Naive thymus-derived CD4-positive, alpha-beta T cell (primary cell): ENCODE data around the gene LILRB2. TPM values are rescaled to one million over a fixed set of nuclear protein-coding genes. Genes with fewer than 3 reads are reported as not detected.
"Not testable (repeated sequence)": the region's sequence is repeated elsewhere in the genome, so short reads cannot be mapped to it uniquely, and the experiment has no call there.

Experiments used
- ATAC-seq: fragments of 150-1000 bp; cut with Tn5 transposase; 2 replicates; pipeline ENCODE4 v1.10.0; 2021; ENCODE audit warnings: mild to moderate bottlenecking, moderate library complexity
- CTCF ChIA-PET: fragments of 350-600 bp; sonication (Branson Sonifier 250); formaldehyde crosslinking; loops from one replicate; lab custom pipeline; 2021; ENCODE audit warnings: antibody characterized with exemption; lab: Charles Lee
- POLR2A ChIA-PET: fragments of 350-600 bp; sonication (Branson Sonifier 250); formaldehyde crosslinking; loops from one replicate; lab custom pipeline; 2021; ENCODE audit warnings: antibody characterized with exemption, inconsistent platforms; lab: Charles Lee
- DNase-seq, 9 donors: peaks; one replicate each; pipeline versions ENCODE4 v3.0.0 to v3.0.0-alpha.2; 2020 to 2022; ENCODE audit warnings: mixed read lengths in 1 of 9
- H3K27ac ChIP-seq: one replicate; pipeline ENCODE4 v1.7.0; 2013; ENCODE audit warnings: mild to moderate bottlenecking, low read depth, low read length, moderate library complexity
- H3K27me3 ChIP-seq, 2 donors: one replicate each; pipeline ENCODE4 v1.7.0; 2013; ENCODE audit warnings: low read length in 2 of 2, mild to moderate bottlenecking in 2 of 2, moderate library complexity in 2 of 2; ENCODE audit not compliant: control insufficient read depth in 2 of 2, insufficient read depth in 2 of 2
- H3K36me3 ChIP-seq, 3 experiments: 1 replicate in 2 of 3; 2 replicates in 1 of 3; pipeline ENCODE4 v1.7.0; 2013; ENCODE audit warnings: low read length in 3 of 3, mild to moderate bottlenecking in 3 of 3, moderate library complexity in 1 of 3; ENCODE audit not compliant: insufficient read depth in 3 of 3, control insufficient read depth in 2 of 3
- H3K4me1 ChIP-seq, 2 donors: one replicate each; pipeline ENCODE4 v1.7.0; 2013; ENCODE audit warnings: low read length in 2 of 2, mild to moderate bottlenecking in 2 of 2, moderate library complexity in 1 of 2; ENCODE audit not compliant: control insufficient read depth in 2 of 2, insufficient read depth in 2 of 2
- H3K4me3 ChIP-seq: 2 replicates; pipeline ENCODE4 v1.7.0; 2013; ENCODE audit warnings: mild to moderate bottlenecking, low read length
- H3K9me3 ChIP-seq, 3 experiments: 1 replicate in 2 of 3; 2 replicates in 1 of 3; pipeline ENCODE4 v1.7.0; 2013; ENCODE audit warnings: low read length in 3 of 3; ENCODE audit not compliant: control insufficient read depth in 2 of 3
- H3K27ac Mint-ChIP-seq, 9 donors: one replicate each; pipeline ENCODE4 v1.8.0; 2020 to 2022; ENCODE audit warnings: mixed read lengths in 9 of 9, mild to moderate bottlenecking in 8 of 9, moderate library complexity in 5 of 9, inconsistent platforms in 2 of 9
- H3K27me3 Mint-ChIP-seq, 5 donors: one replicate each; pipeline ENCODE4 v1.8.0; 2021 to 2022; ENCODE audit warnings: mixed read lengths in 5 of 5, mild to moderate bottlenecking in 1 of 5
- H3K36me3 Mint-ChIP-seq, 5 donors: one replicate each; pipeline ENCODE4 v1.8.0; 2020 to 2022; ENCODE audit warnings: mixed read lengths in 5 of 5, mild to moderate bottlenecking in 3 of 5, inconsistent platforms in 1 of 5
- H3K4me1 Mint-ChIP-seq, 7 donors: one replicate each; pipeline ENCODE4 v1.8.0; 2020 to 2022; ENCODE audit warnings: mixed read lengths in 7 of 7, mild to moderate bottlenecking in 3 of 7, inconsistent platforms in 1 of 7
- H3K4me3 Mint-ChIP-seq, 10 donors: one replicate each; pipeline ENCODE4 v1.8.0; 2020 to 2022; ENCODE audit warnings: mild to moderate bottlenecking in 10 of 10, mixed read lengths in 10 of 10, moderate library complexity in 6 of 10, inconsistent platforms in 2 of 10
- H3K9me3 Mint-ChIP-seq, 11 donors: one replicate each; pipeline ENCODE4 v1.8.0; 2020 to 2022; ENCODE audit warnings: mixed read lengths in 11 of 11, mild to moderate bottlenecking in 4 of 11, inconsistent platforms in 1 of 11, moderate library complexity in 1 of 11
- intact Hi-C, 2 donors: fragments of 100-400 bp; cut with micrococcal nuclease; formaldehyde crosslinking; loops; one replicate each; pipeline ENCODE4 v1.15.1; 2023
- polyA plus RNA-seq, 2 donors: library from polyadenylated mRNA; unstranded; fragments of 300-500 nt; fragmentation: Illumina TruSeq; gene quantifications; one replicate each; pipeline ENCODE4 v1.2.3, GENCODE V29; 2021
- total RNA-seq, 6 experiments: library from RNA in 5 of 6; stranded (reverse) in 5 of 6; gene quantifications; 1 replicate in 5 of 6; 2 replicates in 1 of 6; pipeline ENCODE4 v1.2.3 and lab custom pipeline; 2021 to 2026

Gene LILRB2
- total and polyA plus RNA-seq, 7 experiments from 2014 or later: 0.12 to 131 (median 1.6) TPM; not detected in 2

GRCh38 chr19:54248016-54248601 lies 32.8 kb downstream of the LILRB2 start:
- Mint-ChIP-seq H3K4me1 (peaks cover 7 to 11% (median 10%) of the 10 kb centered on the region in 7 donors), H3K36me3 (no peaks in the 10 kb centered on the region), H3K9me3 (no peaks in the 10 kb centered on the region), H3K27me3 (peaks cover 0 to 6% (median 0%) of the 10 kb centered on the region in 5 donors), H3K4me3 (peak overlapping the region in 8 of 10 donors; percentile 14 to 65 (median 47)), H3K27ac (peak overlapping the region in 7 of 9 donors; percentile 1 to 55 (median 15))
- intact Hi-C loops: no loop called here
- ATAC-seq: peak; percentile 91
- no peaks in the 10 kb centered on the region for H3K9me3 ChIP-seq
- no peaks in the 10 kb centered on the region for H3K36me3 ChIP-seq
- DNase-seq: peak in 1 of 9 donors; percentile 10
- no peak overlapping the region for H3K27ac ChIP-seq
- CTCF ChIA-PET: no interaction called here
- no peaks in the 10 kb centered on the region for H3K27me3 ChIP-seq
- H3K4me1 ChIP-seq: peaks cover 0 to 9% of the 10 kb centered on the region in 2 donors
- H3K4me3 ChIP-seq: no peak overlapping the region
- POLR2A ChIA-PET: no interaction called here

- H3K9me3 ChIP-seq: no peaks in the 10 kb centered on the region
- no peaks in the 10 kb centered on the region for H3K9me3 Mint-ChIP-seq
- H3K27me3 ChIP-seq: no peaks in the 10 kb centered on the region
- H3K4me1 Mint-ChIP-seq: peaks cover 7 to 12% (median 11%) of the 10 kb centered on the region in 7 donors
- peak overlapping the region in 8 of 10 donors; percentile 0 to 65 (median 47) for H3K4me3 Mint-ChIP-seq
- no peaks in the 10 kb centered on the region for H3K36me3 Mint-ChIP-seq
- no peaks in the 10 kb centered on the region for H3K36me3 ChIP-seq
- H3K27ac ChIP-seq: no peak overlapping the region
- ChIA-PET POLR2A (no interaction called here), CTCF (interaction anchor here (0.7 kb wide), 1 partner anchor 227 kb away, joined by 3 read pairs; no protein-coding TSS in a partner anchor)
- no peak overlapping the region for H3K4me3 ChIP-seq
- peaks cover 0 to 9% of the 10 kb centered on the region in 2 donors for H3K4me1 ChIP-seq
- peaks cover 0 to 6% (median 0%) of the 10 kb centered on the region in 5 donors for H3K27me3 Mint-ChIP-seq
- peak; percentile 1 for ATAC-seq
- intact Hi-C loops: no loop called here
- no peak for DNase-seq
- peak overlapping the region in 6 of 9 donors; percentile 1 to 19 (median 10) for H3K27ac Mint-ChIP-seq
Measured at GRCh38 chr19:54247106-54247930, 33.6 kb downstream of the LILRB2 start.

- intact Hi-C loops: loop anchor here in 1 of 2 donors (2.0 kb wide), 1 partner anchor 23 kb away; the partner anchor contains the start of gene LILRB3
- DNase-seq (no peak), ATAC-seq (no peak)
- H3K4me1 ChIP-seq: peaks cover 0 to 9% of the 10 kb centered on the region in 2 donors
- H3K36me3 ChIP-seq: no peaks in the 10 kb centered on the region
- H3K4me3 ChIP-seq: no peak overlapping the region
- H3K9me3 ChIP-seq: no peaks in the 10 kb centered on the region
- ChIA-PET CTCF (no interaction called here), POLR2A (no interaction called here)
- Mint-ChIP-seq H3K27ac (no peak overlapping the region), H3K4me3 (no peak overlapping the region), H3K9me3 (no peaks in the 10 kb centered on the region), H3K27me3 (peaks cover 0 to 6% (median 0%) of the 10 kb centered on the region in 5 donors), H3K4me1 (peaks cover 7 to 12% (median 11%) of the 10 kb centered on the region in 7 donors), H3K36me3 (no peaks in the 10 kb centered on the region)
- no peaks in the 10 kb centered on the region for H3K27me3 ChIP-seq
- H3K27ac ChIP-seq: no peak overlapping the region
Measured at GRCh38 chr19:54245936-54246335, 35.0 kb downstream of the LILRB2 start.

- DNase-seq, H3K4me3 Mint-ChIP-seq, POLR2A ChIA-PET, H3K36me3 Mint-ChIP-seq, H3K27ac Mint-ChIP-seq, H3K27me3 Mint-ChIP-seq, H3K36me3 ChIP-seq, H3K9me3 ChIP-seq, H3K27ac ChIP-seq, H3K9me3 Mint-ChIP-seq, H3K4me3 ChIP-seq, ATAC-seq, H3K4me1 ChIP-seq, H3K27me3 ChIP-seq, CTCF ChIA-PET: not testable (repeated sequence)
- peaks cover 7 to 12% (median 11%) of the 10 kb centered on the region in 7 donors for H3K4me1 Mint-ChIP-seq
- intact Hi-C loops: loop anchor here in 1 of 2 donors (2.0 kb wide), 1 partner anchor 21 kb away; the partner anchor contains the start of gene LILRB3
Measured at GRCh38 chr19:54243809-54244208, 37.1 kb downstream of the LILRB2 start.

- H3K36me3 Mint-ChIP-seq, H3K4me3 ChIP-seq, H3K36me3 ChIP-seq, H3K4me1 Mint-ChIP-seq, POLR2A ChIA-PET, CTCF ChIA-PET, H3K27me3 ChIP-seq, DNase-seq, H3K27ac Mint-ChIP-seq, H3K4me1 ChIP-seq, H3K27ac ChIP-seq, H3K9me3 ChIP-seq, H3K9me3 Mint-ChIP-seq, H3K4me3 Mint-ChIP-seq, intact Hi-C loops: not testable (repeated sequence)
- peak; percentile 90 for ATAC-seq
- peaks cover 0 to 13% (median 0%) of the 10 kb centered on the region in 5 donors for H3K27me3 Mint-ChIP-seq
Measured at GRCh38 chr19:54242646-54243045, 38.3 kb downstream of the LILRB2 start, which contains the start of gene LILRA6. Gene LILRA6, minus strand, starts transcription at chr19:54242790.

GRCh38 chr19:54242234-54242633 lies 38.7 kb downstream of the LILRB2 start:
- not testable (repeated sequence) for H3K27ac Mint-ChIP-seq

More at GRCh38 chr19:54242234-54242633, 38.7 kb downstream of the LILRB2 start:
- H3K9me3 ChIP-seq, H3K4me3 Mint-ChIP-seq, H3K36me3 ChIP-seq, POLR2A ChIA-PET, CTCF ChIA-PET, H3K27me3 ChIP-seq, intact Hi-C loops, H3K36me3 Mint-ChIP-seq, H3K4me3 ChIP-seq, H3K9me3 Mint-ChIP-seq, DNase-seq, H3K27ac ChIP-seq, H3K4me1 Mint-ChIP-seq, H3K4me1 ChIP-seq: not testable (repeated sequence)
- H3K27me3 Mint-ChIP-seq: peaks cover 0 to 14% (median 0%) of the 10 kb centered on the region in 5 donors
- peak; percentile 25 for ATAC-seq
